IPS DF 19.7 (cell line): ENCODE results near the gene OR13J1.

Experiments
- DNase-seq: peaks from one replicate; pipeline ENCODE4 v3.0.0-alpha.2; 2013; ENCODE audit warnings: low read depth, low spot score

Gene OR13J1

DNA sequence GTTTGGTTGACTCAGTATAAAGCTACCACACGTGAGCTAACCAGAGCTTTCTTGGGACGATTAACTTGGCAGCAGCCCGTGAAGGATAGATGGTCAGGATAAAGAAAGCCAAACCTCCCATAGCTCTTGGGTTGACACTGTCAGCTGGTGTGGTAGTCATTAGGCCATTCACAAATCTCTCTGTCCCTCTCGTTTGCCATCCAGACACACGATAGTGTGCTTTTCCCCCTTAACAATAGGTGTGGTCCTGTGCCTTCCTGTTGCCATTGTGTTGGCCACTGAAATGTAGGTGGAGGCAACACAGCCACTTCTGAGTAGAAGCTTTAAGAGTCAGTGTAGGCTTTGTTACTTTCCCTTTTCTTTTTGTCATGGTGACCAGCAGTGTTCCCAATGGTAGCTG lies 11.7 kb downstream of the OR13J1 start:
- no peak for DNase-seq

- no peak for DNase-seq
Observed at GRCh38 chr9:35856882-35857281, 13.3 kb downstream of the OR13J1 start.

- no peak for DNase-seq
Observed at GRCh38 chr9:35856206-35856605, 14.0 kb downstream of the OR13J1 start.

DNA sequence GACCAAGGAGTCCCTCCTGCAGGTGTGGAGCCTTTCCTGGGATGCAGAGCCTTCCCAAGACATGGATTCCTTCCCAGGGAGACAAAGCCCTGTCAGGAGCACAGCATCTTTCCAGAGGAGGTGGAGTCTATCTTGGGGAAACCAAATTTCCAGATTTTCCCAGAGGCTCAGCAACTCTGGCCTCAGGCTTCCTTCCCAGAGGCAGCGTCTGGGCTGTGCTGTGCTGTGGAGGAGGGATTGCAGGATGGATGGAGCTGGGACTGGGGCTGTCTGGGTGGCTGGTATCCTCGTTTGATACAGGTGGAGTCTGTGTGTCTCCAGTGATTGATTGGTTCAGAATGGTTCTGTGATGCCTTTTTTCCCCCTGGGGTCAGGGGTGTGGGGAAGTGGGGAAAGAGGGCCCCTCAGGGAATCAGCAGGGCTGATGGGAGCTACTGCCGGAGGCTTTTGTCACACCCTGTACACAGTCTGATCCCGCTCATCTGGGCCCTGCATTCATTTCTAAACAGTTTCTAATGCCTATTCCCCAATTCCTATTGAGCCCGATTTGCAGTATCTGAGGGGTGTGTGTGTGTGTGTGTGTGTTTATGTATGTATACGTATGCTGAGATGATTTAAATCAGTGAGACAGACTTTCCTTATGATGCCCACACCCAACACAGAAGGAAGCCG lies 16.0 kb downstream of the OR13J1 start:
- no peak for DNase-seq

GRCh38 chr9:35852876-35853865 lies 17.0 kb downstream of the OR13J1 start:
- no peak for DNase-seq

- DNase-seq = no peak
Observed at GRCh38 chr9:35852267-35852815, 17.9 kb downstream of the OR13J1 start.

DNA sequence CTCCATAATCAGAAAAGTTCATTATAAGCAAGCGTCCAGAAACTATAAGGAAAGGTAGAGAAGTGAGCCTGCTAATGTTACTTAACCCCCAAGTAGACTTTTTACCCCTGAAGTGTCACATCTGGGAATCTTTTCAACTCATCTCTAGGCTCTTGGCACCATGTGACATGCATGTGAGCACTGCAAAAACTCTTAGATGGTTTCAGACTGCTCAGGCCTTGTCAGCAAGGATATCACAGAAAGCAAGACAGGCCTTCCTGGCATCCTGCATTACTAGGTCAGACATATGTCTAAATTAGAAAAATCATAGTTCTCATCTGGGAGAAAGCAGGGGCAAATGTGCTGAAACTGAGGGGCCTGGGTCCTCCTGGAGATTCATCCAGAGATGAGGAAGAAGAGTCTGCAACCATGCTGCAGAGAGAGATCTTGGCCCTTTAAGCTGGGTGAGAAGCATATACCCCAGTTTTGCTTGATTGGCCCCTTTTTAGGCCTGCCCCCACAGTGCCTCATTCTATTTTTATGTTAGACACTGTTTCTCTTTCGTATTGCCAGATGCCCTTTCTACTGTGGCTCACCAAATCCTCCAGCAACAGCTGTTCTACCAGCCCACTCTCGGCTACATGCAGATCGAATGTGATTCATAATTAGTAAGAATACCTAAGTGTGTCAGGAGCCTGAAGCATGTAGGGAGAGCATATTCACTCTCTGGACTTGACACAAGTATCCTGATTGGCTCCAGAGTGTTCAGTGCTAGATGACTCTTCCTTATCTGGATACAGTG lies 22.2 kb downstream of the OR13J1 start:
- no peak for DNase-seq

- DNase-seq = no peak
Observed at GRCh38 chr9:35845824-35846771, 24.1 kb downstream of the OR13J1 start.

GRCh38 chr9:35844628-35845270 lies 25.5 kb downstream of the OR13J1 start:
- no peak for DNase-seq

- no peak for DNase-seq
Observed at GRCh38 chr9:35842795-35843194, 27.4 kb downstream of the OR13J1 start.

- DNase-seq = no peak
Observed at GRCh38 chr9:35842020-35842745, 28.0 kb downstream of the OR13J1 start.

DNA sequence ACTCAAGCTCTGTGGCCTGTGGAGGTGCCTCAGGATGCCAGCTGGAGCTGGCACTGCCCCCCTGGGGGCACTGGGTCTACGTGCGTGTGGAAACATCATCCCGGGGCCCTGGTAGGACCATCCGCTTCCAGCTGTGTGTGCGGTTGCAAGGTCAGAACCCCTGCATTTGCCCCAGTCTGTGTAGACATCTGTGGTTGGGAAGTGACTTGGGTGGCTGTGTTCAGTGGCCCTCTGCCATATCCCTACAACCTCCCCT lies 28.6 kb downstream of the OR13J1 start:
- no peak for DNase-seq

GRCh38 chr9:35840881-35841644 lies 29.1 kb downstream of the OR13J1 start:
- DNase-seq = no peak

DNA sequence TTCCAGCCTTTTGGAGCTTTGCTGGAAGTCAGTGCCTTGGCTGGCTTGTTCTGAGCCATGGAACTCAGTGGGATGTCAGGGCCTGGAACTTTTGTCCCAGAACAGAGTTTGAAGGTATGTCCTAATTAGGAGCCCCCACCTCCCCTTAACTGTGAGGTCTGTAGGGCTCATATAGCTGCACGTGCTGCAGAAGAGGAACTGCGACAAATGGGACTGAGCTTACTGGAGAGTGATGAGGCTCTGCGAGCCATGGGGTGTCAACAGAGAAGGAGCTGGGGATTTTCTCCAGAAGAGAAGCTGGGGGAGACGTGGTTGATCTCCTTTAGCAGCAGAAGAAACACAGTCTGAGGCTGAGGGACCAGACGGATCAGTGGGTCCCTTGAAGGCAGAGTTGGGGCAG lies 30.3 kb downstream of the OR13J1 start:
- DNase-seq = no peak

DNA sequence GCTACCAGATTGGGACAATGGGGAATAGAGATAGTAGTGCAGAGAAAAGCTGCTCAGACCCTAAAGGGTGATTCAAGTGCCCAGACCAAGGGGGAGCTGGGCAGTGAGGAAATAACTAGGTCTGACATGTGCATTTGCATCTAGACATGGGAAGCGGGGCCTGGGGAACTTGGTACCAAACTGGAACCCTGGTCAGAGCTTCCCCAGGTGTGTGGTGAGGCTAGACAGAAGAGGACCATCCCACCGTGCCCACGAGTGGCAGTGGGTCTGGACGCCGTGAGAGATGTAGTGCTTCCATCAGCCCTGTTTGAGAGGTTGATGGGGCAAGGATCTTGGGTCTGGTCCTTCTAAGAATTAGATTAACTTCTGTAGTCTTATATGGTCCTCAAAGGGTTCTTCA lies 33.6 kb downstream of the OR13J1 start:
- DNase-seq = no peak

- DNase-seq = no peak
Observed at GRCh38 chr9:35835766-35836165, 34.4 kb downstream of the OR13J1 start.

DNA sequence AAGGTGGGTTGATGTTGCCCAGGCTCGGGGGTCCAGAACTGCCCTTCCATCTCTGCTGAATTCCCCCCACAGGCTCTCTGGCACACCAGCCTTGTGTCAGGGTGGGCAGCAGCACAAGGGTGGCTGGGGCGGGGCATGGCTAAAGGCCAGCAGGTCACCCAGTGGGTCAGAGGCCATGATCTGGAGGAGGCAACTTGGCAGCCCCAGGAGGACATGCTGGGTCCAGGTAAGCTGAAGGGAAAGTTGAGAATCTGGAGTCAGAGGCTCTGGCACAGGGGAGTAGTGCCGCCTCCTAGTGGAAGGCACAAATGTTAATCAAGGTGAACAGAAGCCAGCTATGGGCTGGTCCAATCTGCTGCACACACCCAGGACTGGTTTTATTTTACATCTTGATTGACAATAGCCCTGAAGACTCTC lies 35.0 kb downstream of the OR13J1 start:
- no peak for DNase-seq

DNA sequence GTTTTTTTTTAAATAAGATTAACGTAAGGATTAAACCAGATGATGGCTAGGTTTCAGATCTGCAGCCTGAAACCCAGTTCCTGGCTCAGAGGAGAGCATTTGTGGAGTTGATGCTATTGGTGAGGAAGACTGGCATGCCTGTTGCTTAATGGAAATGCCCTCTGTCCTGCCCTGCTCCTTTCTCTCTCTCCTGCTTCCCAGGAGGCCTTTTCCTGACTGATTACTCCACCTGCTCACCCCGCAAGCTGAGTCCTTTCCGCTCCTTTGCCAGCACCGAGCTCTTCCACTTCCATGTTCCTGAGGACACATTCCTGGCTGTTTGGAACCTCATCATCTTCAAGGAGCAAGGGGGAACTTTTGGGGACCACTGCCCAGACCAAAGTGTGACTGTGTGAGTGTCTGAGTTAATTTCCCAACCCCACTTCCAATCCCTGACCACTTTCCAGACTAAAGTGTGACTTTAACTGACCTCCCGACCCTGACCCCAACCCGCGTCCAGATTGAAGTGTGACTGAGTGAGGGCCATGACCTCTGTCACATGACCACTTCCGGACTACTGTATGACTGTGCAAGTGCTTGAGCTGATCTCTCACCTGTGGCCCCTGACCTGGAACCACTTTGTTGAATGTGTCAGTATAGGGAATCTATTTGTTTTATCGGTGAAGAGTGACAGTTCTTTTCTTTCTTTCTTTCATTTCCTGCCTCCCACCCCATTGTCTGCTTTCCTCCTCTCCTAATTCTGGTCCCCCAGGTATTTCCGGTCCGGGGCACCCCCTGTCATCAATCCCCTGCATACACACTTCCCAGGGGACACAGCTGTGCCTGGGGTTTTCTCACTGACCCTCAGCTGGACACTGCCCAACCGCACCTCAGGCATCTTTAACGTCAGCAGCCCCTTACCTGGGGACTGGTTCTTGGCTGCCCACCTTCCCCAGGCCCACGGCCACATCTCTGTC lies 35.7 kb downstream of the OR13J1 start:
- DNase-seq = no peak
